GM21786 (cell line): ENCODE measurements around the gene PPIL4.

Experiments used
- ATAC-seq: cut with Tn5 transposase; IDR thresholded peaks from one replicate; pipeline ENCODE4 v1.9.1; 2021; ENCODE audit not compliant: unreplicated experiment

PPIL4 gene

GRCh38 chr6:149484733-149485700 is 60.8 kb downstream of the PPIL4 start, which contains the start of gene ZC3H12D:
TSS of gene ZC3H12D (minus strand) at chr6:149485014. CDS start at chr6:149474543, 10,471 bp downstream.
- ATAC-seq: peak; percentile 38

GRCh38 chr6:149483849-149484655 is 61.8 kb downstream of the PPIL4 start:
- no peak for ATAC-seq

GRCh38 chr6:149483334-149483725 is 62.5 kb downstream of the PPIL4 start:
- no peak for ATAC-seq

DNA sequence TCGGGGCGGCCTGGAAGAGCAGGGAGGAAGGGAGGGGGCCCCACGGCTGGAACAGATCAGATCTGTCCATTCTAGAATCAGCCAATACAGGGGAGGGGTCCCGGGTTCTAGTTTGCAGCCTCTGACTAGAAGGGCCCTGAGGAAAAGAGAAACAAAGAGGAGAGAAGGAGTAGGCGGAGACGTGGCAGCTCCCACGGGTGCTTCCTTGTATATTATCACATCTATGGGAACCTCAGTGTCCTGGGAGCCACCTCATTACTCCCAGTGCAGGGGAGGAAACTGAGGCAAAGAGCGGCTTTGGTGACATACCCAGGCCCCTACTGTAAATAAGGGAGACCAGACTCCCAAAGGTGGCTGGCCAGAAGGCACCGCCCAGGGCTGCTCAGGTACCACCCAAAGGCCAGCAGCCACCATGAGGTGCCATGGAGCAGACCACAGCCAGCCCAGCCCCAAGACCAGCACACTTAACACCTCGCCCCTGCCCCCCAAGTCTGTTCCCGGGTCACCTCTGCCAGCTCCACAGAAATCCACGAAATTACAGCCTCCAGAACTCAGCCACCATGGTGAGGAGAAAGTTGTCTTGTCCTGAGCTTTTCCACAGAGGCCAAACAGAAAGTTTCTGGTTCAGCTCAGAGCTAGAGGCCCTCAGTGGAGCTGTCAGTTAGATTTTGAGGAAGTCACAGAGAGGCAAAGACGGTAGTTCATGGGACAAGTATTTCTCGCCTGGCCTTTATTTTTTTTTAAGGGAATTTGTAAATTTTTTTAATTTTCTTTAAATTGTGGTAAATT is 63.1 kb downstream of the PPIL4 start:
- no peak for ATAC-seq

GRCh38 chr6:149480502-149481280 is 65.2 kb downstream of the PPIL4 start:
- ATAC-seq: no peak

GRCh38 chr6:149478631-149479314 is 67.1 kb downstream of the PPIL4 start:
- ATAC-seq: no peak

GRCh38 chr6:149477544-149477943 is 68.3 kb downstream of the PPIL4 start:
- no peak for ATAC-seq

DNA sequence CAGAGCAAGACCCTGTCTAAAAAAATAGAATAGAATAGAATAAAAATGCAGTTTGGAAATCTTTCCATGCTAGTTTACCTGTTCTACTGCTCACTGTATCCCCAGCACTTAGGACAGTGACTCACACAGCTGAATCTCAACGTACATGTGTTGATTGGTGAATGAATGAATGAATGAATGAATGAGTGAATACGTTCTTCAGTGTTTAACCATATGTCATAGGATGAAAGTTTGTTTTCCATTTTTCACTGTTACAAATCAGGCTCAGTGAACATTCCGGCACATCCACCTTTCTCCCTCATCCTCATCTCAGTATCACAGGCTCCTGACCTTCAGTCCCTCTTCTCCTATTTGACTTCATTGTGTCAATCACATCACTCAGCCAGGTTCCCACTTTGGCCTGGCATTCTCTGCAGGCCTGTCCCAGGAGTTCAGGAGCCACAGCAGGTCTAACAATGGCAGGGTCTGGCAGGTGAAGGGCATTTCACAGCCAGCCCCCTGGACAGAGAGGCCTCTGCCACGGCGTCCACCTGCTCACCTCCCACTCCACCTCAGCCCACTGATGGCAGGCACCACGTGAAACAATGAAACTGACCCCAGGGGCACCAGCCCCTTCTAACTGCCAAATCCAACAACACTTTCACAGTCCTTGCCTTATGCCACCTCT is 68.9 kb downstream of the PPIL4 start:
- no peak for ATAC-seq

- peak; percentile 24 for ATAC-seq
Measured at GRCh38 chr6:149474108-149474935, 71.5 kb downstream of the PPIL4 start.

DNA sequence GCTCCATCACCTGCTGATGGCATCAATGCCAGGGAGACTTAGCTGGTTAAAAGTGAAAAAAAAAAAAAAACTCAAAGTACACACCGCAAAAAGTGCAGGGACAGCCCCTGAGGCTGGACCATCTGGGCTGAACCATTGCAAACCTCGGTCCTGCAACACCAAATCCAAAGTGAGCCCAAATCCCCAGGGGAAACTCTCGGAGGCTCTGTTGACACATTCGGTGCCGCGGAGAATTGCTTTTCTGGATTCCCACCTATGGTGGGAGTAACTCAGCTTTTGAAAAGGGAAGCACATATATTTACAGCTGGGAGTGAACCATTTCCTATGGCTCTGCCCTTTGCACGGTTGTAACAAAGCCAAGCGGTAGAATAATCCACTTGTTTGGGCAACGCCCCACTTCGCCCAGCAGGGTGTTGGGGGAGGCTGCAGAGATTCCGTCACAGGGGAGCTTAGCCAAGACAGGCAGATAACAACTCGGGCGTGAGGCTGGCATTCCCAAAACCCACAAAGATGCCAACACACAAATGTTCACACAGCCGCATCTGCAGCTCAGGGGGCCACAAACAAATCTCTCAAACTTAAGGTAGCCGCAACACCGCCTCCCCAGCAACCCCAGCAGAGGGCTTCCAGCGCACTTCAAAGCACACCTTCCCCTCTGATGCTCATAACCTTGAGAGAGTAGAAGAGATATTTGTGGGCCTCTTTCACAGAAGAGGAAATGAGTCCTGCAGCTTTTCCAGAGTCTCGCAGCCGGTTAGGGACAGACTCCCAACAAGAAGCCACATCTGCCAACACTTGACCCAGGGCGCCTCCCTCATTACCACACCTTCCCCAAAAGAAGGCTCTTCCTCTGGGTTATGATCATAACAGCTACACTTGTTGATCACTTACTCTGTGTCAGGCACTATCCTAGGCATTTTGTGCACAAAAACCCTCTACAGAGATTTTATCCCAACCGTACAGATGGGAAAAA is 72.5 kb downstream of the PPIL4 start:
- ATAC-seq: peak; percentile 26

DNA sequence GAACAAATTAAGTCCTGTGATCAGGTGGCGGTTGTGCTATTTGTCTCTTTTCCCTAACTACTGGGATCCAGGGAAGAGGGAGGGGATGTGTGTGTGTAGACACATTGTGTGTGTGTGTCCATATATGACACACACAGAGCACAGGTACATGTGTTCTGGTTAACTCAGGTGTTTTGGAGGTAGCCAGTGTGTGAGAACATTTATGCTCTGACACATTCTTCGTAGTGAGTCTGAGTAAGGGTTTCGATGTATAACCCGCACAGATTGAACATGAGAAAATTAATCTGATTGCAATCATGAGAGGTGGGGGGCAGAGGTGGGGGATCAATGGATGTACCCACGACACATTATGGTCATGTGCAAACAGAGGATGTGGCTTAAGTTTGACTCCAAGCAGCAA is 73.6 kb downstream of the PPIL4 start:
- no peak for ATAC-seq

DNA sequence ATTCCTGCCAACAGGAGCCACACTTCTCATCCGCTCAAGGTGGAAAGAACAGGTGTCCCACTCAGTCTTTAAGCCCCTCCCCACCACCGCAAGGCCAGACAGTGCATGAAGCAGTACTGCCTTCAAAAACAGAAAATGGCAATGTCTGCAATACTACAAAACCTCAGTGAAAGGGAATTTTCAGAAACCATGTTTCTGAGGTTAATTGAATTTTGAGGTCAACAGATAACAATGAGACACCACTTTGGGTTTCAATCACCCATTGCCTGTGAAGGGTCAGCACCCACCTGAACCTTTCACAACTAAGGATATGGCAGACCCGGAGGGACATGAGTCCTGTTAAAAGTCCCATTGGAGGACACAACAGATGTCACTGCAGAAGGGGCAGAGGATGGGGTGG is 74.0 kb downstream of the PPIL4 start:
- peak; percentile 23 for ATAC-seq

DNA sequence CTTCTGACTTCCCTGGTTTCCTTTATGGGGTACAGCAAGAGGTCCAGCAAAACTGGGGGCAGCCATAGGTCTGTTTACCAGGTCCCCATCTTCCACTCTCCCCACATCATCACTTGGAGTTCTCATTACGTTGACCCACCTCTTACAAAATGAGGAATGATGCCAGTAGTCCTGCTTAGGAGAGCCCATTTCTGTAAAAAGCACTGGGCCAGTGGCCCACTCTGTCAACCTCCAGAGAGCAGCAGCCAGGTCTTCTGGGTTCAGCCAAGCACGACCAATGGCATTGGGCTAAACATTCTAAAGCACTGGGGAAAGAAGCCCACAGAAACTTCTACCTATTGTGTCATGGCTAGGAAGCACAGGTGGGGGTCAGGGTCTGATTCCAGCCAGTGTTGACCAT is 74.9 kb downstream of the PPIL4 start:
- no peak for ATAC-seq

GRCh38 chr6:149468179-149468578 is 77.7 kb downstream of the PPIL4 start:
- no peak for ATAC-seq

DNA sequence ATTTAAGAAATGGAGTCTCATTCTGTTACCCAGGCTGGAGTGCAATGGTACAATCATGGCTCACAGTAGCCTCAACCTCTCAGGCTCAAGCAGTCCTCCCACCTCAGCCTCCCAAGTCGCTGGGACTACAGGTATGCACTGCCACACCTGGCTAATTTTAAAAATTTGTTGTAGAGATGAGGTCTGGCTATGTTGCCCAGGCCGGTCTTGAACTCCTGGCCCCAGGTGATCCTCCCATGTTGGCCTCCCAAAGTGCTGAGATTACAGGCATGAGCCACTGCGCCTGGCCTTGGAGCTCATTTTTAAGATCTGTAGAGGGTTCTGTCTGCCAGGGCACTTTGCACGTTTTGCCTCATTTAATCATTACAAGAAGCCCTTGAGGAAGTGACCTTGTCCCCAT is 78.6 kb downstream of the PPIL4 start:
- no peak for ATAC-seq

DNA sequence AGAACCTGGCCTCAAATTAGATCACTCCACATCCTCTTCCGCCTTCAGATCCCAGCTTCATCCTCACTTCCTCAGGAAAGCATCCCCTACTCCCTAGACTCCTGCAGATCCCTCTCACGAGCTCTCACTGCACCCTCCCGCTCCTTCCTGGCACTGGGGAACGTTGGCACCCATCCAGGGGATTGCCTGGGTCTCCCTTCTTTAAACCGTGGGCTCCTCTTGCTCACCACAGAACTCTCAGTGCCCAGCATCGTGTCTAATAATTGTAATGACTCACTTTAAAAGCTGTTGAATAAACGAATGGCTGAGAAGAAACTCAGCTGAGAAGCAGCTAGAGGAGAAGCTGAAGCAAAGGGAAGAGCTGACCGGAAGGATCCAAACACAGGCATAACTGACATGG is 81.4 kb downstream of the PPIL4 start:
- ATAC-seq: no peak

GRCh38 chr6:149463781-149464180 is 82.1 kb downstream of the PPIL4 start:
- no peak for ATAC-seq
